Measurements from ENCODE around the gene ESM1.
A peak's percentile ranks its signal among the peaks of the same experiment; 100 is the strongest.
"Not testable (repeated sequence)": the region's sequence is repeated elsewhere in the genome, so short reads cannot be mapped to it uniquely, and the experiment has no call there.

The ESM1 gene, protein sequence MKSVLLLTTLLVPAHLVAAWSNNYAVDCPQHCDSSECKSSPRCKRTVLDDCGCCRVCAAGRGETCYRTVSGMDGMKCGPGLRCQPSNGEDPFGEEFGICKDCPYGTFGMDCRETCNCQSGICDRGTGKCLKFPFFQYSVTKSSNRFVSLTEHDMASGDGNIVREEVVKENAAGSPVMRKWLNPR

DNA sequence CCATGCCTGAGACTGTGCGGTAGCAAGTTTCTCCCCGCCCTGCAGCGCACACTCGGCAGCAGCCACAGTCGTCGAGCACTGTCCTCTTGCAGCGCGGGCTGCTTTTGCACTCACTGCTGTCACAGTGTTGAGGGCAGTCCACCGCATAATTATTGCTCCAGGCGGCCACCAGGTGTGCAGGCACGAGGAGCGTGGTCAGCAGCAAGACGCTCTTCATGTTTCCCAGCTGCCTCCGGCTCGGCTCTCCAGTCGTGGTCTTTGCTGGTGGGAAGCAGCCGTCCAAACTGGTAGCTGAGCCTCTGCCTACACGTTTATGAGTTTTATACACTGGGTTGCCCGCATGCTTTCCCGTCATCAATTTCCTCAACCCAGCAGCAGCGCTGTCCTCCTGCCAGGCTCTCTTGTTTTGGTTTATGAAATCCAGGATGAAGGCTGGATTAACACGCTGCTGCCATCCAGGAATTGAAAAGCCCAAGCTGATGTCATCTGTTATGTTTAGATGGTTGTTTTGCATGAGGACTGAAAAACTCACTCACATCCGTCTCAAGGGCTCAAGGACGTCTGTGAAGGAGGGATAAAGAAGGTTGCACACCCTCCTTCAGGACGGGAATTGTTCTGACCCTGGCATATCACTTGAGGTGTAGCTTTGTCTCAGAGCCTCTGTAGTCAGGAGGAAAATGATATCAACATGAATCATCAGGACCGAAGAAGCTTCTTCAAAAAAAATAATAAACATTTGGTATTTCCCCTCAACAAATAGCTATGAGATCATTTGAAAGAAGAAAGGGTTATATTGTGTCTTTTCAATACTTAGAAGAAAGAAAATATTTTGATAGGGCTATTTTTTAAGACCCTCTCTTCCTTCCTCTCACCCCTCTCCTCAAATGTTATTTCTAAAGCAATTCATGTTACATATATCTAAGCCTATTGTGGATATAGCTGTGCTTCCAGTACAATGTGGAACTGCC, at the start of gene ESM1:
Gene ESM1, minus strand, starts transcription at position 293 of the 968 bp plus-strand sequence. Its CDS starts 76 bp downstream, at position 217.
- DNase-seq: peak; percentile 53

DNA sequence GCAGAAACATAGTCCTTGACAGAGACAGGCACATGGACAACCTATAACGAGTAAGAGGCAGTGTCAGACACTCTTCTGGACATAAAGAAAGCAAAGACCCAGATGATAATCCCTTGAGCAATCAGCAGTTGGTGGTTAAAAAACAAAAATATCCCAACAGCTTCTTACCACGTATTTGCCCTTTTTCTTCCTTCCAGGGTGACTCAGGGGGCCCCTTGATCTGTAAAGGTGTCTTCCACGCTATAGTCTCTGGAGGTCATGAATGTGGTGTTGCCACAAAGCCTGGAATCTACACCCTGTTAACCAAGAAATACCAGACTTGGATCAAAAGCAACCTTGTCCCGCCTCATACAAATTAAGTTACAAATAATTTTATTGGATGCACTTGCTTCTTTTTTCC, 48.2 kb upstream of the ESM1 start:
- no peak for DNase-seq

DNA sequence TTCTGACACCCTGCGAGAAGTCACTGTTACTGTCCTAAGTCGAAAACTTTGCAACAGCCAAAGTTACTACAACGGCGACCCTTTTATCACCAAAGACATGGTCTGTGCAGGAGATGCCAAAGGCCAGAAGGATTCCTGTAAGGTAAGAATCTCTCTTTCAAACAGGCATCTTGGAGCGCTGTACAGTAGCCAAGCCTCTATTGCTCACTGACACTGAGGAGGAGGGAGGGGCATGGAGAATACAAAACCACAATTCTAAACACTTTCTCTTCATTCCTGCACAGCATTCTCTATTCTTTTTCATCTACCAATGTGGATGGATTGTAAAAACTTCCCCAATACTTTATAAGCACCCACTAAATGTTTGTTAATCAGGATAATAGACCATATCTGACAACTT, 46.1 kb upstream of the ESM1 start:
- DNase-seq: no peak

DNA sequence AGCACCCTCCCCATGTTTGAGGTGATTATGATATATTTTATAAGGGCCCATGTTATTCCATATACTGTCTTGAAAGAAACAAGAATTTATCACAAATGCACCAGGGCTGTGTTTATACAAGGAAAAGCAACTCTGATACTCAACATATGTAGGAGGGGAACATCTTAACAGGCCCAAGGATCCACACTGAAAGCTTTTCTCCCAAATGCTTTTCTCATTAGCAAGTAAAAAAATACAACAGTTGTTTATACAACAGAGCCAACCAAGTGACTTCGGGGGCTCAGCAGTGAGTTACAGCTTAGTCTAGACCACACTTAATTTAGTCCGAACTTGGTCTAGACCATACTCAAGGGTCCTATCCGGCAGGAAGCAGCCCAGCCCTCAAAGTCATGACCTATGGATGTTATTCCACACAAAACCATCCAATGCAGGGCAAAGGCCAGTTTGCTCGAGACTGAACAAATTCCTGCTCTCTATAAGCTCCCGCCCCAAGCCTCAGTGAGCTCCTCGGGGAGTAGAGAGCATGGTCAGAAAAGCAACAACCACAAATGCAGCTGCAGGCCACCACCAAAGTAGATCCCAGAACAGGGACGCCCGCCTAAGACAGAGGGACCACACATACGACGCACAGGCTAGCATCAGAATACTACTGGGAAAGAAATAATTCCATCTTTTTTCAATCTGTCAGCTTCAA, 45.4 kb upstream of the ESM1 start:
- DNase-seq: no peak

DNA sequence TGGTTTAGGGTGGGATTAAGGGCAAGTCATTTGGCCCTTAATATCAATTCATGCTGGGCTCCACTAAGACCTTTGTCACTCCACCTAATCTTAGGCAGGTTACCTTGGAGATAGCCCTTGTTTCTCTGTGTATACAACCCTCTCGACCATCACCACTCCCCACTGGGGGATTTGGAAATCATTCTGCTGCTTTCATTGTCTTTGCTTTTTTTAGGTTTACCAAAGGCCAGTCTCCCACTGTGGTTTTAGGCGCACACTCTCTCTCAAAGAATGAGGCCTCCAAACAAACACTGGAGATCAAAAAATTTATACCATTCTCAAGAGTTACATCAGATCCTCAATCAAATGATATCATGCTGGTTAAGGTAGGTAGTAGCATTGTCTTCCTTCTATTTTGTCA, 44.8 kb upstream of the ESM1 start:
- peak; percentile 48 for DNase-seq

DNA sequence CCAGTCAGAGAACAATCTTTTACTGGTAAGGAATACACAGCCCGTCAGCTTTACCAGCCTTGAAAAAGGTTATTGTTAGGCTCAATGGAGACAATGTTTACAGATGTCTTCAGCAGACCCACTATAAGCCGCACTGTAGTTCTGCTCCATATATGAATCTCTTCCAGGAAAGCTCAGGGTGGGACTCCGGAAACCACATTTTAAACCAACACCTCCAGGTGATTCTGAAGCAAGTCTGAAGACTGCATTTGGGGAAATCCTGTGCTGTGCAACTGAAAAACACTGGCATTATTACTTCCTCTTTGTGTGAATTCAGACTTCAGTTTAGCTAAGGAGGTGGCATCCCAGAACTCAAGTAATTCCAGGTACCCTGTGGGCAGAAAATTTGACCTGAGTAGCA, 42.2 kb upstream of the ESM1 start:
- DNase-seq: no peak

DNA sequence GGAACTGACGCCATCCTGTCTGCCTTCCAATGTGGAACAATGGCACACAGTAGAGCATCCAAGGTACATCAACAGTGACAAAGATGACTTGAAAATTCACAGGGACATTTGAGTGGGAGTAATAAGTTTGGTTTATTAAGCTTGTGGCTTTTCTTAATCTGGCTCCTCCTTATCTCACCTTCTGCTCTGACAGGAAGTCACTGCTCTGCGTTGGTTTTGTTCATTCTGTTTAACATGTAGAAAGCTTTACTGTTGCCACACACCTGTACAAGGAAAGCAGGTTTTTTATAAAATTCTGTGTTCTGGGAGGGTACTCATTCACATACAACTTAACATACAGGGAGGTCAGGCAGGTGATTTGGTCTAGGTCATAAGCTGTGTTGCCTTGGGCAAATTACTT, 37.1 kb upstream of the ESM1 start:
- no peak for DNase-seq

DNA sequence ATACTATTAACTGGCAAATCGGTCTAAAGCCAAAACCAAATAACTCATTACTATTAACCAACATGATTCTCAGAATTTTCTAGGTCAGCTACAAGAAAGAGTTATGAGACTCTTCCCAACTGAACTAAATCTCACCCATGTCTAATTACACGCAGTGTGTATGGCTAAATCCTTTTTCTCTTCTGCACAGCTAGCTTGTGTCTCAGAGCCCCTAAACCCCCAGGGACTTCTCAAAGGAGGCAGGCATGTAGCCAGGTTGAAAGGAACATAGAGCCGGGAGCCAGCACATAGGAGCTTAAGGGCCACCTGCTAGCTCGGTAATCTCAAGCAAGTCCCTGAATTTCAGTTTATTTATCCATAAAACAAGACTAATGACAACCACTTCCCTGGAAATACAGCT, 36.4 kb upstream of the ESM1 start:
- DNase-seq: peak; percentile 18

DNA sequence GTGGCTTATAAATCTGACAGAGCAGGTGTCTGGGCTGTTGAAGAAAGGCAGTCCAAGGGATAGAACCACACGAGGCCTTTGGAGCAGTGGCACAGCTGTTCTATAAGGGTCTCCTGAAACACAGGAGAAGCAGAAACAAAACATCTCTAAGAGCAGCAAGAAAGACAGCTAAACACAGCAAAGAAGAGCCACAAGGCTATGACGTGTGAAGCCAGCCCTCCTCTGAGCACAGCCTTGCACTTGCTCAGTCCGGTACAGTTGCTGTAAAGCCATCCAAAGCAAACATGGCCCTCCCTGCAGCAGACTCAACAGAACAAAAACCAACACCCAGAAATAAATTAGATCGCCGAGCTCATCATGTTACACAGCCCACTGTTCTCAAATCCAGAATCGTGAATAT, 36.0 kb upstream of the ESM1 start:
- DNase-seq: no peak

DNA sequence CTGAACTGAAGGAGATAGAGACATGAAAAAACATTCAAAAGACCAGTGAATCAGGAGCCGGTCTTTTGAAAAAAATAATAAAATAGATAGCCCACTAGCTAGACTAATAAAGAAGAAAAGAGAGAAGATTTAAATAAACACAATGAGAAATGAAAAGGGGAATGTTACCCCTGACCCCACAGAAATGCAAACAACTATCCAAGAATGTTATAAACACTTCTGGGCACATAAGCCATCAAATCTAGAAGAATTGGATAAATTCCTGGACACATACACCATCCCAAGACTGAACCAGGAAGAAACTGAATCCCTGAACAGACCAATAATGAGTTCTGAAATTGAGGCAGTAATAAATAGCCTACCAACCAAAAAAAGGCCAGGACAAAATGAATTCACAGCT, 24.8 kb upstream of the ESM1 start:
- DNase-seq: not testable (repeated sequence)

DNA sequence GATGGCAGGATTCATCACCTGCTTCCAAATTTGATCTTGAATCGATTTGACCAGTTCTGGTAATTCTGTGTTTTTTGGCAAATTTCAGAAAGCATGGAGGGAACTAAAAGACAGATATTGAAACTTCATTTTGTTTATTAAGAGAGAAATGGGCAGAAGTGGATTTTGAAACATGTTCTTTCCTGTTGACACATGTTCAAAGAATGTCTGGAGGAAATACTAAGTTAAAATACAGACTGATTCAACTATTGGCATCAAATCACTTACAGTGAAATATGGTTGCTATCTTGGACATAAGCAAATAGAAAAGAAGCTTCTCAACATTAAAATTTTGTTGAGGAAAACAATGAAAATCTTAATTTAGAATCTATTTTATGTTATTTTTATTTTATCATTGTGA, 19.3 kb upstream of the ESM1 start:
- DNase-seq: no peak

DNA sequence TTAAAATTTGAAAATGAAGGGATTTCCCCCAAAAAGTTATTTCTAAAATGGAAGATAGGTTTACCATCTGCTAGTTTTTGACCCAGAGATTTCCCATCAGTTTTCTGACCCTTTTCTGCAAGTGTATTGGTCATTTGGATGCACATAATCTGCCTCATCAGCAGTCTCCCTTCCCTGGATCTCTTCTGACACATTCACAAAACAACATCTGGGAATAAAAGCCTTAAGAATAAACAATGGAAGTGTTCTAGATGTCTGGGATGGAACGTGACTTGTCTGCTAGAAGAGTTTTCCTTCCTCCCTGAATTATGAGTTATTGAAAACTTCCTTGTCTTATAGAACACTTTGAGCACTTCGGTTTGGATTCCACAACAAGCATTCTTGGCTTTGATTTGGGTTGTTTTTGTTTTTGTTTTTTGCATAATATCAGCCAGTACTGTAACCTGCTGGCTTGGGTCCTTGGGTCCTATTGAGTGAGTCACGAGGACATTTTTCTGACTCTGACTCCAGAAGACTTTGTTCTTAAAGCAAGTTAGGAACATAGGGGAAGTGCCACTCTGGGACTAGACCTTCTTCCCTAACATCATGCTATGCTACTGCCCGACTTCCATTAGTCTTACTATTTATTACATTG, 18.2 kb upstream of the ESM1 start:
- DNase-seq: no peak

DNA sequence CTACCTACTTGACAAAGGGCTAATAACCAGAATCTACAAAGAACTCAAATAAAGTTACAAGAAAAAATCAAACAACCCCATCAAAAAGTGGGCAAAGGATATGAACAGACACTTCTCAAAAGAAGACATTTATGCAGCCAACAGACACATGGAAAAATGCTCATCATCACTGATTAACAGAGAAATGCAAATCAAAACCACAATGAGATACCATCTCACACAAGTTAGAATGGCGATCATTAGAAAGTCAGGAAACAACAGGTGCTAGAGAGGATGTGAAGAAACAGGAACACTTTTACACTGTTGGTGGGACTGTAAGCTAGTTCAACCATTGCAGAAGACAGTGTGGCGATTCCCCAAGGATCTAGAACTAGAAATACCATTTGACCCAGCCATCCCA, 16.8 kb upstream of the ESM1 start:
- DNase-seq: not testable (repeated sequence)

DNA sequence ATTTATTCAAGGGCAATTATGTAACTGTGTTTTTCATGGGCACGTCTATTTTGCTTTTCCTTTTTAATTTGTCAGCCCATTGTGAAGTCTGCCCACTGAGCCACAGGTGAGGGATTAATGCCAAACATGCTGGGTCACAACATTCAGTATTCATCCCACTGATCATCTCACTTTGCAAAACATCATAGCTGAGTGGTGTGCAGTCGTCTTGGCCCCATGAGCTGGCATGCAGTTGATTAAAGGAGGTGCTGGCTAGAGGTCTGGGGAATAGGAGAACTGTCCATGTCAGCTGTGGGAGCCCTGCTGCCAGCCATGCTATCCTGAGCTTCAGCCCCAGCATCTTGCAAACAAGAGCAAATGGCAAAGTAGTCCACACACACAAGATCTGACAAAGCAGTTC, 11.7 kb upstream of the ESM1 start:
- DNase-seq: no peak

DNA sequence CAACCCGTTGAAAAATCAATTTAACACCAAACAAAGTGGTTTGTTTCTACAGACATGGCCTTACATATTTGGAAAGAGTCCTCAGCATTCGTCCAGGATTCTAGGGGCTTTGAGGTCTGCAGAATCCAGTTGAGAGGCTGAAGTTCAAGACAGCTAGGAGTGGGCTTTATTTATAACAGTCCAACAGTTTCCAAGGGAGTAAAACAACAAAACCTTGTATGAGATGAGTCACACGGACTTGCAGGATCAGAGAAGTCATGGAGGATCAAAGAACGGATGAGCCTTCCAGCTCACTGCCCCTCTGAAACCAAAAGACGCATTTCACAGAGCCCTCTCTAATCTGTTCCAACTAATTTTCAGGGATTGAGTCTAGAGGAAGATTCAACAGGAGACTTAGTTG, 11.1 kb upstream of the ESM1 start:
- no peak for DNase-seq

DNA sequence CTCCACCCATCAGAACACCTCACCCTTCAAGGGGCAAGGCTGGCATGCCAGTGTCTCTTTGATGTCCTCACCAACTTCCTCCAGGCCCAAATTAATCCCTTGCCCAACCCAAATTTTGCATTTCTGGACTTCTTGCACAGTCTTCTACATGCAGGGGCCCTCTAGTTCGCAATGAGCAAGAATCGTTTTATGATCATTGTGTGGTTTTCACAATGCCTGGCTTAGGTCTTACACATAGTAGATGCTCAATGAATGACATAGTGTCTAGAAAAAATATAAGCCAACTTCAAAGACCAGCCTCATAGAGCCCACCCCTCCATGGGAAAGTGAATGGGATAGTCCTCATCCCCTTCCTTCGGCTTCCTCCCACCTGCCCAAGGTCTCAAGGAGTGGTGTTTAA, 9.8 kb upstream of the ESM1 start:
- DNase-seq: no peak

DNA sequence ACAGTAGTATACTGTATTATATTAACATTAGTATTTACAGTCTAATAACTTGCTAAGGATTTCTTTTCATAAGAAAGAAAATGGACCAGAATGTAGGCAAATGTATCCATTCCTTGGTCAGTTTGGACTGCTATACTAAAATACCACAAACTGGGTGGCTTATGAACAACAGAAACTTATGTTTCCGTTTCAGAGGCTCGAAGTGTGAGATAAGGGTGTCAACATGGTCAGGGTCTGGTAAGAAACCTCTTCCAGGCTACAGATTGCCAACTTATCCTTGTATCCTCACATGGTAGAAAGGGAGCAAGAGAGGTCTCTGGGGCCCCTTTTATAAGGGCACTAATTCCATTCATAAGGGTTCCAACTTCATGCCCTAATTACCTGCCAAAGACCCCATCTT, 9.2 kb upstream of the ESM1 start:
- DNase-seq: no peak

DNA sequence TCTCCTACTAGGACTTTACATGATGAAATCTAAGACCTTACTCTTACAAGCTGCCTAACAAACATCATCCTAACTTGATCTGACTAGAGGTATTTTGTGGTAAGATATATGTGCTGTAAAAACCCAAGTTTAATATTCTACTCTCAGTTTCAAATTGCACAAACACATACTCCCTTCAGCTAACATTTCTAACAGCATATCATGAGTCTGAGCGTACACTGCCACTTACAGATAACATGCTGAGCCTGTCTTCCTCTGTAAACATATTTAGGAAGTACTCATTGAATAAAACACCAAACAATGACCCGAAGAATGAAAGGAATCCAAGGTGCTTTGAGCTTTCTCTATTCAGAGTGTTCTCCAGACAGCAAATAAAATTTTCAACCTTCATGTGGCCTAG, 7.9 kb upstream of the ESM1 start:
- no peak for DNase-seq

DNA sequence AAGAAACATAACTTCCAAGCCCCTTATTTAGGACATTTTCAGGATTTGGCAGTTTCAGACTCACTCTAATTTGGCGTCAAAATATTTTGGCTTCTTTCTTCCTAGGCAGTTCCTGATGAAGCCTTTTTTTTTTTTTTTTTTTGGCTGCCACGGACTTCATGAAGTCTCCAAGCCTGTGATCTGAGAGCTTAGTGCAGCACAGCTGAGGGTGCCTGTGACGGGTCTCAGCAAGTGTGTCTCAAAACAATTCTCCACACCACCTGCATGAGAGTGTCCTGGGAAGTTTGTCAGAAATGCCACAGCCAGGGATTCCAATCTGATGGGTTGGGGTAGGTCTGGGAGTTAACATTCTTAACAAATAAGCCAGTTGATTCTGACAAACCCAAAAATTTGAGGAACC, 6.0 kb upstream of the ESM1 start:
- no peak for DNase-seq

DNA sequence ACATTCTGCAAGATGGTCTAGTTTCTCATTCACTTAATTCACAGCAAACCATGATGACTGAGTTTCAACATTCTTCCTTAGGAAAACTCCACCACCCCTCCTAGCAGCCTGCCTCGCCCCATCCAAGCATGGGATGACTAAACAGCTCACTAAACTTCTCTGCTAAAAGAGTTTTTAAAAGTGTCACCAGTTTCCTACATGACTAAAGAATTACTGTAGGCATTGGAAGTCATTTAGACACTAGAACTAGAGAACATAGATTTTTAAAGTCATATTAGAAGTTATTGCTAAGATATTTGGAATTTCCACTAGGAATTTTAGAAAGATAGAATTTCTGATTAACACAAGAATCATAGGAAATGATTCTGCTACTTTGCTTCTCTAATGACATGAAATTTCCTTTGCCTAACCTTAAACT, 5.5 kb upstream of the ESM1 start:
- DNase-seq: no peak

DNA sequence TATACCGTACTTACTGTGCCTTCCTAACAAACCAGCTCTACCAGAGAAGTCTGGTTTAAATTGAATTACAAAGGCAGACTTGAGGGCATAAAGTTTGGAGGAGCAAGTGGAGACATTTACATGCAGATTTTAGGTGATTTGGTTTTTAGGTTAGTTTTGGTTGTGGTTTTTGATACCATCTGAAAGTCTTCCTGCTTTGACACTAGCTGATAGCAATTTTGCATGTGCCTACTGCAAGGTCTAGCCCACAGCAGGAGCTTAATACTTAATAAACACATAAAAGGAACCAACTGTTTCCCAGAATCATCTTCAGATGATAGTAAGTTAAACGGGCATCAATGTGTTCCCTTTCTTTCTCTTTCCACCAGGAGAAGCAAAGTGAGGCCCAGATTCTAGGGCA, 3.4 kb upstream of the ESM1 start:
- DNase-seq: no peak

DNA sequence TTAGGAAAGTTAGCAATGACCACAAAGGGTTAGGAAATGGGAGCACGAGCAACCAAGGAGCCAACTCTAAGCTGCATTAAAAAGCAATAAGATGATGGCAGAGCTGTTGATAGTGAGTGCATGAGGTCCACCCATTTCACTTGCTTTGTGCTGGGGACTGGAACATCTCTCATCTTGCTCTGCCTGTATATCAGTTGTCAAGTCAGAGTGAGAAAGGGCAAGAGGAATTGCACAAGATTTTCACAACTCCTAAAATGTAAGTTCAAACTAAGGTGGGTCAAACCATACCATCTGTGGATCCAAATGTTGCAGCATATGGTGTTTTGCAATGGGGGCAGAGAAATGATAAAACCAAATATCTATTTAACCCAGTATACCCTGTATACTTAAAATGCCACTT, 2.8 kb upstream of the ESM1 start:
- DNase-seq: no peak

DNA sequence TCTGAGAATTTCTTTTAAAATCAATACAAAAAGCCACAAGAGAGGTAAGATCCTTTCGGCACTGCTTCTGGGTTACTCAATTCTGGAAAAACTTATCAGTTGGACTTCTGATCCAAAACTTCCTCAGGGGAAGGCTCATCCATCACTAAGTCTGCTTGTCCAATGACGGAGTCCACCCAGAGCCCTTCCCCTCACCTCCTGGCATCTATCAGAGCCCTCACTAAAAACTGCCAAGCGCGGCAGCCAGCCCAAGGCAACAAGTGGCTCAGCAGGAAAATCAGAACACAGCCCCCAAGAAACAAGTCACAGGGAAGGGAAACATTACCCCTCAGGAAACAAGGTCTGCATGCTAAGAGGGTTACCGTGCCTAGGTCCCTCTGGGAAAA, 869 bp upstream of the ESM1 start:
- DNase-seq: no peak

DNA sequence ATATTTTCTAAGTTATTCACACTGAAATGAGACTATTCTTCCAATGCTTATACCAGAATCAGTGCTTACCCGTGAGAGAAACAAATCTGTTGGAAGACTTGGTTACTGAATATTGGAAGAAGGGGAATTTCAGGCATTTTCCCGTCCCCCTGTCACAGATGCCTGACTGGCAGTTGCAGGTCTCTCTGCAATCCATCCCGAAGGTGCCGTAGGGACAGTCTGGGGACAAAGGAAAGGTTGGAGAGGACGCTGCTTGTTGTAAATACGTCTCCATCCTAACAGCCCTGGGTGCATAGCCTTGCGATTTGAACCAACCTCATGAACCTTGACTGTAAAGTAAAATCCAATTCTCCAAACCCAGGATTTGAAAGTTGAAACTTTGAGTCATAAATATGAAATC, 3.5 kb downstream of the ESM1 start:
- no peak for DNase-seq

All from NCI-H69 (cell line).